GM23248 (cell line): ENCODE measurements around the gene SUPT5H. TPM values are rescaled to one million over a fixed set of nuclear protein-coding genes. Genes with fewer than 3 reads are reported as not detected.
A peak's percentile ranks its signal among the peaks of the same experiment; 100 is the strongest.

Experiments used
- DNase-seq: peaks from one replicate; pipeline ENCODE4 v3.0.0-alpha.2; 2015
- H2AFZ ChIP-seq: fragments of 200-600 bp; sonication (generic); 2 replicates; pipeline ENCODE4 v1.6.1; 2016; ENCODE audit warnings: antibody characterized with exemption
- H3F3A ChIP-seq: fragments of 200-600 bp; sonication (generic); 2 replicates; pipeline ENCODE4 v1.6.1; 2016; ENCODE audit warnings: mild to moderate bottlenecking, antibody characterized with exemption, mixed run types; ENCODE audit not compliant: insufficient read depth
- H3K27ac ChIP-seq: fragments of 200-600 bp; sonication (generic); 2 replicates; pipeline ENCODE4 v1.5.1; 2016; ENCODE audit warnings: mild to moderate bottlenecking
- H3K27me3 ChIP-seq: fragments of 200-600 bp; sonication (generic); replicated peaks from 2 replicates; pipeline ENCODE4 v1.6.1; 2016; ENCODE audit warnings: mild to moderate bottlenecking; ENCODE audit not compliant: insufficient read depth
- H3K36me3 ChIP-seq: fragments of 200-600 bp; sonication (generic); 2 replicates; pipeline ENCODE4 v1.6.1; 2016; ENCODE audit warnings: low read depth, mild to moderate bottlenecking
- H3K4me1 ChIP-seq: fragments of 200-600 bp; sonication (generic); 2 replicates; pipeline ENCODE4 v1.6.1; 2016; ENCODE audit warnings: mild to moderate bottlenecking; ENCODE audit not compliant: insufficient read depth
- H3K4me2 ChIP-seq: fragments of 200-600 bp; sonication (generic); one replicate; pipeline ENCODE4 v1.6.1; 2016; ENCODE audit warnings: mild to moderate bottlenecking; ENCODE audit not compliant: unreplicated experiment
- H3K4me3 ChIP-seq: fragments of 200-600 bp; sonication (generic); 2 replicates; pipeline ENCODE4 v1.5.1; 2016; ENCODE audit warnings: mild to moderate bottlenecking
- H3K79me2 ChIP-seq: fragments of 200-600 bp; sonication (generic); 2 replicates; pipeline ENCODE4 v1.6.1; 2016; ENCODE audit warnings: mild to moderate bottlenecking; ENCODE audit not compliant: insufficient read depth
- H3K9ac ChIP-seq: fragments of 200-600 bp; sonication (generic); 2 replicates; pipeline ENCODE4 v1.6.1; 2016; ENCODE audit warnings: mild to moderate bottlenecking
- H3K9me2 ChIP-seq: fragments of 200-600 bp; sonication (generic); 2 replicates; pipeline ENCODE4 v1.6.1; 2016; ENCODE audit warnings: mixed run types, mild to moderate bottlenecking, moderate library complexity; ENCODE audit not compliant: insufficient read depth
- H3K9me3 ChIP-seq: fragments of 200-600 bp; sonication (generic); one replicate; pipeline ENCODE4 v1.6.1; 2017; ENCODE audit warnings: low read depth
- H4K20me1 ChIP-seq: fragments of 200-600 bp; sonication (generic); 2 replicates; pipeline ENCODE4 v1.6.0; 2016; ENCODE audit not compliant: insufficient read depth
- EZH2 ChIP-seq: fragments of 200-600 bp; sonication (generic); IDR thresholded peaks from 2 replicates; pipeline ENCODE4 v1.6.1; 2018; ENCODE audit warnings: antibody characterized with exemption, mild to moderate bottlenecking; ENCODE audit not compliant: insufficient read depth, poor library complexity, severe bottlenecking
- EZH2phosphoT487 ChIP-seq: fragments of 200-600 bp; sonication (generic); IDR thresholded peaks from 2 replicates; pipeline ENCODE4 v1.6.1; 2018; ENCODE audit warnings: antibody characterized with exemption, moderate library complexity, mild to moderate bottlenecking, low read depth; ENCODE audit not compliant: insufficient read depth
- WGBS, 2 experiments: methylation state at CpG; one replicate each; pipeline ENCODE4 v1.1.6; 2015 to 2017; ENCODE audit warnings: low lambda C conversion rate in 2 of 2, low coverage in 1 of 2; ENCODE audit errors: missing lambda C conversion rate in 2 of 2; 5-methylcytosine and 5-hydroxymethylcytosine counted together
- in situ Hi-C: fragments of 300-500 bp; cut with MboI; formaldehyde crosslinking; loops from 2 replicates; pipeline ENCODE4 v1.15.0; 2020
- polyA plus RNA-seq: library from polyadenylated mRNA; unstranded; fragments of >200 nt; fragmentation: Nextera tagmentation; extraction: Ambion mirVana; gene quantifications from 2 replicates; pipeline ENCODE4 v1.2.1, GENCODE V29; 2016
- total RNA-seq: library from RNA; depleted of rRNA; stranded (reverse); fragments of >200 nt; shearing (Covaris generic); gene quantifications from 2 replicates; pipeline ENCODE4 v1.2.3, GENCODE V29; 2014

The SUPT5H gene
- total and polyA plus RNA-seq, 2 experiments from 2014 or later = 76.5 to 125 TPM

- 56 to 57% methylated on average over 15 to 18 of the region's 18 CpGs for WGBS, 2 experiments
- Histone ChIP-seq H3K4me1 (peaks cover 16% of the 10 kb centered on the region), H3K27ac (peak overlapping the region; percentile 69), H4K20me1 (no peaks in the 10 kb centered on the region), H3F3A (peaks cover 18% of the 10 kb centered on the region), H3K9ac (peak overlapping the region; percentile 88), H3K36me3 (peaks cover 2% of the 10 kb centered on the region; the same call in 1 of the 2 replicates), H3K27me3 (no peaks in the 10 kb centered on the region), H3K4me2 (peak overlapping the region; percentile 92), H2AFZ (peak overlapping the region; percentile 77), H3K4me3 (peak overlapping the region; percentile 87), H3K9me3 (no peaks in the 10 kb centered on the region), H3K9me2 (no peaks in the 10 kb centered on the region), H3K79me2 (peaks cover 34% of the 10 kb centered on the region)
- in situ Hi-C loops = no loop called here
- peak; percentile 44 for DNase-seq
- TF ChIP-seq EZH2 (no peak), EZH2phosphoT487 (no peak)
These were observed 31.3 kb upstream of the SUPT5H start for GRCh38 chr19:39413911-39414608.

- Histone ChIP-seq H2AFZ (no peak overlapping the region), H3K4me1 (peaks cover 13% of the 10 kb centered on the region), H3K79me2 (peaks cover 34% of the 10 kb centered on the region), H3K9me2 (no peaks in the 10 kb centered on the region), H3K4me2 (no peak overlapping the region), H4K20me1 (no peaks in the 10 kb centered on the region), H3K27ac (no peak overlapping the region), H3F3A (peaks cover 16% of the 10 kb centered on the region), H3K9ac (peak overlapping the region; percentile 88; the same call in 1 of the 2 replicates), H3K36me3 (peaks cover 6% of the 10 kb centered on the region; the same call in 1 of the 2 replicates), H3K27me3 (no peaks in the 10 kb centered on the region), H3K4me3 (no peak overlapping the region), H3K9me3 (no peaks in the 10 kb centered on the region)
- WGBS, 2 experiments = 73 to 86% methylated on average over 27 to 35 of the region's 35 CpGs
- in situ Hi-C loops = no loop called here
- TF ChIP-seq EZH2 (no peak), EZH2phosphoT487 (no peak)
- no peak for DNase-seq
These were observed 30.0 kb upstream of the SUPT5H start for GRCh38 chr19:39415111-39416046.

GRCh38 chr19:39416152-39417120, 28.9 kb upstream of the SUPT5H start:
- no peak overlapping the region for H3K9ac ChIP-seq
- peaks cover 34% of the 10 kb centered on the region for H3K79me2 ChIP-seq
- no peak overlapping the region for H3K4me3 ChIP-seq
- no peaks in the 10 kb centered on the region for H4K20me1 ChIP-seq
- H3K27ac ChIP-seq = no peak overlapping the region
- H3K9me3 ChIP-seq = no peaks in the 10 kb centered on the region
- H2AFZ ChIP-seq = no peak overlapping the region
- H3K27me3 ChIP-seq = no peaks in the 10 kb centered on the region
- TF ChIP-seq EZH2 = no peak
- no peaks in the 10 kb centered on the region for H3K9me2 ChIP-seq
- H3F3A ChIP-seq = peaks cover 5% of the 10 kb centered on the region
- H3K4me1 ChIP-seq = peaks cover 3% of the 10 kb centered on the region
- H3K36me3 ChIP-seq = peaks cover 6% of the 10 kb centered on the region; the same call in 1 of the 2 replicates
- DNase-seq = no peak
- H3K4me2 ChIP-seq = no peak overlapping the region
- WGBS, 2 experiments = 89 to 92% methylated on average over 19 to 27 of the region's 27 CpGs
- in situ Hi-C loops = no loop called here
